Renal cortical epithelial cell (primary cell): ENCODE data around the gene COX20. TPM values are rescaled to one million over a fixed set of nuclear protein-coding genes. Genes with fewer than 3 reads are reported as not detected.
"Not testable (repeated sequence)": the region's sequence is repeated elsewhere in the genome, so short reads cannot be mapped to it uniquely, and the experiment has no call there.

Experiments
- DNase-seq: peaks from one replicate; pipeline ENCODE4 v3.0.0-alpha.2; 2011; ENCODE audit warnings: low read depth
- total RNA-seq: library from RNA; depleted of rRNA; stranded (reverse); fragments of >200 nt; gene quantifications from 2 replicates; pipeline ENCODE4 v1.2.3, GENCODE V29; 2014

Gene COX20
- 26.6 and 55.0 TPM in 2 replicates for total RNA-seq

- peak; percentile 53 for DNase-seq
Observed at GRCh38 chr1:244835276-244836134, at the start of gene COX20. TSS of gene COX20 (plus strand) at chr1:244835658. CDS start at chr1:244835715, 57 bp downstream.

GRCh38 chr1:244788493-244789275 is 46.8 kb upstream of the COX20 start:
- no peak for DNase-seq

- no peak for DNase-seq
Observed at GRCh38 chr1:244789276-244789580, 46.2 kb upstream of the COX20 start.

GRCh38 chr1:244789731-244790130 is 45.7 kb upstream of the COX20 start:
- DNase-seq = no peak

GRCh38 chr1:244791061-244791460 is 44.4 kb upstream of the COX20 start:
- DNase-seq = no peak

GRCh38 chr1:244792188-244792850 is 43.1 kb upstream of the COX20 start:
- DNase-seq = no peak

GRCh38 chr1:244794071-244794470 is 41.4 kb upstream of the COX20 start:
- no peak for DNase-seq

- DNase-seq = not testable (repeated sequence)
Observed at GRCh38 chr1:244794516-244794915, 40.9 kb upstream of the COX20 start.

- DNase-seq = peak; percentile 58
Observed at GRCh38 chr1:244796719-244797406, 38.6 kb upstream of the COX20 start.

GRCh38 chr1:244800821-244801220 is 34.6 kb upstream of the COX20 start:
- DNase-seq = no peak

GRCh38 chr1:244801246-244801645 is 34.2 kb upstream of the COX20 start:
- DNase-seq = peak; percentile 13

- DNase-seq = no peak
Observed at GRCh38 chr1:244802041-244802440, 33.4 kb upstream of the COX20 start.

- DNase-seq = no peak
Observed at GRCh38 chr1:244802556-244803239, 32.8 kb upstream of the COX20 start.

GRCh38 chr1:244804841-244805240 is 30.6 kb upstream of the COX20 start:
- no peak for DNase-seq

- no peak for DNase-seq
Observed at GRCh38 chr1:244807138-244807537, 28.3 kb upstream of the COX20 start.

- DNase-seq = no peak
Observed at GRCh38 chr1:244810221-244810620, 25.2 kb upstream of the COX20 start.

GRCh38 chr1:244813327-244813726 is 22.1 kb upstream of the COX20 start:
- no peak for DNase-seq

GRCh38 chr1:244815600-244816099 is 19.8 kb upstream of the COX20 start:
- no peak for DNase-seq

GRCh38 chr1:244817415-244817894 is 18.0 kb upstream of the COX20 start:
- DNase-seq = no peak

- no peak for DNase-seq
Observed at GRCh38 chr1:244820131-244820530, 15.3 kb upstream of the COX20 start.

GRCh38 chr1:244821134-244821533 is 14.3 kb upstream of the COX20 start:
- DNase-seq = no peak
